ENCODE data around the gene UMAD1.
"Not testable (repeated sequence)": the region's sequence is repeated elsewhere in the genome, so short reads cannot be mapped to it uniquely, and the experiment has no call there.

Gene UMAD1

DNA sequence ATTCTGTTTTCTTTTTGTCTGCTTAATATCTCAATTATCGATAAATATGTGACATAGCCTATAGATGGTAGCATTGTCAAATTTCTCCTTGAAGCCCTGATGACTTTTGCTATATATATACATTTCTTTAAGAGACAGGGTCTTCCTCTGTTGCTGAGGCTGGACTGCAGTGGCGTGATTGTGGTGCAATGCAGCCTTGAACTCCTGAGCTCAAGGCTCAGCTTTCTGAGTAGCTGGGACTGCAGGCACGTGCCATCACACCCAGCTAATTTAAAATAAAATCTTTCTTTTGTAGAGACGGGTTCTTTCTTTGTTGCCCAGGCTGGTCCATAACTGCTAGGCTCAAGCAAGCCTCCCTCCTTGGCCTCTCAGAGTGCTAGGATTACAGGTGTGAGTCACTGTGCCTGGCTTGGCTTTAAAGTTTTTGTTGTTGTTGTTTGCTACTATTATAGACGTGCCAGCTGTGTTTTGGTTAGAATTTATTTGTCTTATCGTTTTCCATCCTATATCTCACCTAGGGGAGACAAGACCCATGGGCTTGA is 7.0 kb downstream of the UMAD1 start:
- TF ChIP-seq, protein P1, sequence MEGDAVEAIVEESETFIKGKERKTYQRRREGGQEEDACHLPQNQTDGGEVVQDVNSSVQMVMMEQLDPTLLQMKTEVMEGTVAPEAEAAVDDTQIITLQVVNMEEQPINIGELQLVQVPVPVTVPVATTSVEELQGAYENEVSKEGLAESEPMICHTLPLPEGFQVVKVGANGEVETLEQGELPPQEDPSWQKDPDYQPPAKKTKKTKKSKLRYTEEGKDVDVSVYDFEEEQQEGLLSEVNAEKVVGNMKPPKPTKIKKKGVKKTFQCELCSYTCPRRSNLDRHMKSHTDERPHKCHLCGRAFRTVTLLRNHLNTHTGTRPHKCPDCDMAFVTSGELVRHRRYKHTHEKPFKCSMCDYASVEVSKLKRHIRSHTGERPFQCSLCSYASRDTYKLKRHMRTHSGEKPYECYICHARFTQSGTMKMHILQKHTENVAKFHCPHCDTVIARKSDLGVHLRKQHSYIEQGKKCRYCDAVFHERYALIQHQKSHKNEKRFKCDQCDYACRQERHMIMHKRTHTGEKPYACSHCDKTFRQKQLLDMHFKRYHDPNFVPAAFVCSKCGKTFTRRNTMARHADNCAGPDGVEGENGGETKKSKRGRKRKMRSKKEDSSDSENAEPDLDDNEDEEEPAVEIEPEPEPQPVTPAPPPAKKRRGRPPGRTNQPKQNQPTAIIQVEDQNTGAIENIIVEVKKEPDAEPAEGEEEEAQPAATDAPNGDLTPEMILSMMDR (IDR thresholded peaks at IDR 0.05; ENCODE audit: control extremely low read depth, extremely low read depth, low read depth, missing control alignments), result no peak
- POLR2A ChIA-PET, result no interaction called here
- CTCF ChIA-PET, result interaction anchor here (1.9 kb wide), 1 partner anchor 34 kb away, joined by 5 read pairs; no protein-coding TSS in a partner anchor
- no peak for DNase-seq (ENCODE audit: extremely low spot score)

DNA sequence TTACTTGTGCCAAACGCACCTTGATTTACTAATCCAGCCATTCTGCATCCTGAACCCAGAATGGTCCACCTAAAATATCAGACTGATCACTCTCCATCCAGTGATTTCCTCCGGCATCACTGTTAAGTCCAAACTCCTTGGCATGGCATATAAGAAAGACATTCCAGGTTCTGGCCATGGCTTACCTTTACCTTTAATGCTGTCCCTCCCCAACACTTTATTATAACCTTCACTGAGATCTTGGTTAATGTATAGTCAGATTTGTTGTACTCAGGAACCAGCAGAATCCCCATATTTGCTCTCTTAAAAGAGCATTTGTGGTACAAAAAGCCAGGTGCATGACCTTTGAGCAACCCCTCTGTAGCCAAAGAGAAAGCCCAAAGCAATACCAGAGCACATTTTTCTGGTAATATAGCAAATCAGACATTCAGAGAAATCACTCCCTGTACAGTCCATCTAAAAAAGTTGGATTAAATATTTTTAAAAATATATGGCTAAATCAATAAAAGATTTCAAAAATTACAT is 10.2 kb downstream of the UMAD1 start:
- TF ChIP-seq, protein P1 (IDR thresholded peaks at IDR 0.05; ENCODE audit: control extremely low read depth, extremely low read depth, low read depth, missing control alignments), result no peak
- ChIA-PET POLR2A (no interaction called here), CTCF (no interaction called here)
- no peak for DNase-seq (ENCODE audit: extremely low spot score)

DNA sequence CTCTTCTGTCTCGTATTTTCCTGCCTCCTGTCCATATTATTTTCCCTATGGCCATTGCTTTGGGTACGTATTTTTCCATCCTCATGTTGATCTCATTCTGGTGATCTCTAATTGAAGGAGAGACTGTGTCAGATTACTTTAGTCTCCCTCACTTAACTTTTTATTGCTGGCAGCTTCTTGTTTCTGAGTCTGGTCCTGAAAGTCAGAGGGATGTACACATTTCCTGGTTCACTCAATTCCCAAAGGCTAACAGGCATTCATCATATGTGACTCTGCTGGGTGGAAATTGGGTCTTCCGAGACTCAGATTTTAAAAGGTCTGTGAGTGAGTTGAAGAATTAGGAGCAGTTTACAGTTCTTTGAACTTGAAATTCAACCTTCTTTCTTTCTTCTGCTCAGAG is 10.9 kb downstream of the UMAD1 start:
- ChIA-PET CTCF (interaction anchor here (1.1 to 3.1 kb wide), 2 partner anchors 11 to 68 kb away, joined by 3 to 19 read pairs; partner anchors contain the start of gene UMAD1), POLR2A (no interaction called here)
- TF ChIP-seq, protein P1 (IDR thresholded peaks at IDR 0.05; ENCODE audit: control extremely low read depth, extremely low read depth, low read depth, missing control alignments), result no peak
- DNase-seq (ENCODE audit: extremely low spot score), result no peak

DNA sequence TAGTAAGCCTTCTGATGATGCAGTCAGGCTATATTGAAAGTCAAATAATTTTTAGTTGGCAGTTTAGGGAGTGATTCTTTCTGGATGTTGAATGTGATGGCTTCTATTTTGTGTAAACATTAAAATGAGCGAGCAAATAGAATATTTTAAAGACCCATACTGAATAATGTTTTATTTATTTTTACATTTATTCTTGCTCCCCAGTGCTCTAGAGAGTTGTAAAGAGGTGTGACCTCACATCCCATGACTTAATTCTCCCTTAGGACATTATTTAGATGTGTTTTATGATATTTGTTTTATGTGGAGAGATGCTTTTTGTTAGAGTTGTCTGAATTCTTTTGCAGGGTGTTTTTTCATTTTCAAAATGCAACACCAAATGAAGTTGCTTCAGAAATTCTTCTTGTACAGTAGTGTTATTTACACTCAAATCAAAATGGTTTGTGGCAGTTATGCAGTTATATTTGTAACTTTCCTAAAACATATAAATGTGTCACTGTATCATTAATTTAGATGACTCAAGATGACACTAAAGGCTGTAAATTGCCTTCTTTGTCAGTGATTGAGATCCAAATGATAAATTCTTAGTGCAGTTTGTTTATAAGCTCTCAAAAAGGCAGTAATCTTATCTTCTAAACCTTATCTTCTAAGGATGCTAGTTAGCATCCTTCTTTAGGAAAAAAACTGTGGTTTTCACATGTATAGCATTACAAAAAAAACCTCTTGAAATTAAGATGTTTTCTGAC is 12.4 kb downstream of the UMAD1 start:
- POLR2A ChIA-PET, result no interaction called here
- no peak for DNase-seq (ENCODE audit: extremely low spot score)
- TF ChIP-seq, protein P1 (IDR thresholded peaks at IDR 0.05; ENCODE audit: control extremely low read depth, extremely low read depth, low read depth, missing control alignments), result no peak
- CTCF ChIA-PET, result interaction anchor here (1.0 to 3.1 kb wide), 2 partner anchors 12 to 340 kb away, joined by 3 to 19 read pairs; partner anchors contain the start of gene UMAD1

DNA sequence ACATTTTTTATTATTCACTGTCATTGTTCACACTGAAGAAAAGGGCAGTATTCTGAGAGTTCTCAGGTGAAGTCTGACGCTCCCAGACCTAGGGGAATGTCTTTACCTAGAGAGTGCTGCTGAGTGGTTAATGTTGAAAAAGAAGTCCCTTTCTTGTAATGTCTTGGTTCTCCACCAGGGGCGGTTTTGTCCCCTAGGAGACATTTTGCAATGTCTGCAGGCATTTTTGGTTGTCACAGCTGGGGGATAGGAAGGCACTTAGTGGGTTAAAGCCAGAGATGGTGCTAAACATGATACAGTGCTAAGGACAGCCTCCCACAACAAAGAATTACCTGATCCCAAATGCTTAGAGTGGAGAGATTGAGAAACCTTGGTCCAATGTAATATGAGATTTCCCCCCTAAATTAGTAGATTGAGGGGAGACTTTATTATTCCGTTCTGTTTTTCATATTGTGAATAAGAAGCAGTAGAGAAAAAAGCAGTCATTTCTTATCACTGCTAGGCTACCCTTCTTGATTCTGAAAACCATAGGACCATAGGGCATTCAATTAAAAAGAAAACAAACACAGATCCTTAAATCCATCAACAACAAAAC is 13.1 kb downstream of the UMAD1 start:
- peak; percentile 18 for DNase-seq (ENCODE audit: extremely low spot score)
- POLR2A ChIA-PET, result no interaction called here
- CTCF ChIA-PET, result interaction anchor here (1.0 to 3.1 kb wide), 2 partner anchors 13 to 339 kb away, joined by 3 to 19 read pairs; partner anchors contain the start of gene UMAD1
- TF ChIP-seq, protein P1 (IDR thresholded peaks at IDR 0.05; ENCODE audit: control extremely low read depth, extremely low read depth, low read depth, missing control alignments), result peak; percentile 29

DNA sequence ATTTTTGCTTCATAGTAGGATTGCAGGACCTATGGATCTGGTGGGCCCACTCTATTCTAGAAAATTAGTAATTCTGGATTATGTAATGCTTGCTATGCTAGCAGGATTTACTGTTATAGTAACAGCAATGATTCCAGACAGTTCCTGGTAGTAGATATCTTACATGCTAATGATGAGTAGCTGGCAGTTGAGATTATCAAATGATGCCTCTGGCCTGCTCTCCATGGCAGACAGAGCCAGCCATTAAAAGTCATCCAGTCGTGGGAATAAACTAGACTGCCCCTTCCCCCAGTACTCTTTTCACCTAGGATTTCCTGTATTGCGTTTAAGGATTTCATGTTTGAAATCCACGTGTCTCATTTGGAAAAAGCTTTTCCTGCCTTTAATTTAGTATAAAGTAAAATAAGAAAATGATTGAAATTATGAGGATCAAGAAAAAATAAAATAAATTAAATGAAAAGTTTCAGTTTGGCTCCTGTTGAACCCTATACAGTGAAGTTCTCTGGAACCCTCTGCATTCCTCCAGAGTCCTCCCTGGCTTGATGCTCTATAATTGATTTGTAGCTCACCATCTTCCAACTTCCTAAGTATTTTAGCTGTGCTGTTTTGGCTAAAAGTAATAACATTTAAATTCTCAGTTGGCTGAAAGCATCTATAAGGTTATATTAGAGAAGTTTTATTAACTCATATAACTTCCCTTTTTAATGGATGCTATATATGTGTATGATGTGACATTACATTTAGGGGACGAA is 14.6 kb downstream of the UMAD1 start:
- TF ChIP-seq, protein P1 (IDR thresholded peaks at IDR 0.05; ENCODE audit: control extremely low read depth, extremely low read depth, low read depth, missing control alignments), result no peak
- DNase-seq (ENCODE audit: extremely low spot score), result no peak
- CTCF ChIA-PET, result interaction anchor here (0.6 to 0.8 kb wide), 2 partner anchors 9 to 26 kb away, joined by 3 to 4 read pairs; no protein-coding TSS in a partner anchor
- POLR2A ChIA-PET, result no interaction called here

DNA sequence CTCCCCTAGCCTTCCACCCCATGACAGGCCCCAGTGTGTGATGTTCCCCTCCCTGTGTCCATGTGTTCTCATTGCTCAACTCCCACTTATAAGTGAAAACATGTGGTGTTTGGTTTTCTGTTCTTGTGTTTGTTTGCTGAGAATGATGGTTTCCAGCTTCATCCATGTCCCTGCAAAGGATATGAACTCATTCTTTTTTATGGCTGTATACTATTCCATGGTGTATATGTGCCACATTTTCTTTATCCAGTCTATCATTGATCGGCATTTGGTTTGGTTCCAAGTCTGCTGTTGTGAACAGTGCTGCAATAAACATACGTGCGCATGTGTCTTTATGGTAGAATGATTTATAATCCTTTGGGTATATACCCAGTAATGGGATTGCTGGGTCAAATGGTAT is 15.9 kb downstream of the UMAD1 start:
- DNase-seq (ENCODE audit: extremely low spot score); POLR2A ChIA-PET; CTCF ChIA-PET: not testable (repeated sequence)
